ENCODE measurements around the gene CD226.
"Not testable (repeated sequence)": the region's sequence is repeated elsewhere in the genome, so short reads cannot be mapped to it uniquely, and the experiment has no call there.

The CD226 gene

DNA sequence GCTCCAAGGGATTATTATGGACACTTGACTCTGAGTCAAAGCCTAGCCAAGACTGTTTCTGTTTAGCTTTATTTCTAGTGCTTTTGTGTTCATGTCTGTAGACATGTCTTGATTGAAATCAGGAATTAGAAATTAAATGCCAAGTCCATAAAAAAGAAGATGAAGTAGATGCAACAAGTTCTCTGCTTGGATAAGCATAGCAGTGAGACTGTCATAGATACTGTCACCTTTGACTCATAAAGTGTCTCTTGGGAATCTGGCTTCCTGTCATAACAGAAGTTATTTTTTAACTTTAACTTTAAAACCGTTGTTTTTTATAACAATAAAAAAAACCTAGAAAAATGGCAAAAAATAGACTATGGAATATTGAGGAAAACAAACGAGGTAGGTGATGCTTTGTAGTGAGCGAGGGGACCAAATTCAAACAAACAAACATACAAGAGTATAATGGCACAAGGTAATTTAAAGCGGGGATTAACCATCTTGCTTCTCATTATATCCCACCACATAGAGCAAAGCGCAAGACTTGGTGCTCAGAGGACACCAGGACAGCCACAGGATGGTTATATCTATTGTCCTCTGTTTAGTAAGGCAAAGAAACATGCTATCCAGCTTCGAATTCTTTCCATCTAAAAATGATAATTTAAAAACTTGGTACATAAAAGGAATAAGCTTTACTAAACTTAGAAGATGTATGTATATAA is 64.6 kb downstream of the CD226 start:
- no peaks in the 10 kb centered on the region for H3K9me3 ChIP-seq (ENCODE audit: control insufficient read depth in 1 of 2, low read length in 2 of 2)
- H3K4me3 ChIP-seq (ENCODE audit: low read depth in 1 of 2, low read length in 2 of 2): no peak overlapping the region
- H3K27ac ChIP-seq (ENCODE audit: low read length): no peak overlapping the region
- H3K36me3 ChIP-seq (ENCODE audit: control insufficient read depth in 1 of 2, insufficient read depth in 2 of 2, low read length in 2 of 2): no peaks in the 10 kb centered on the region
- H3K27me3 ChIP-seq (ENCODE audit: low read depth, low read length): no peaks in the 10 kb centered on the region
- H3K4me1 ChIP-seq (ENCODE audit: control insufficient read depth in 1 of 2, insufficient read depth in 2 of 2, low read length in 2 of 2): peaks cover 0 to 4% of the 10 kb centered on the region in 2 donors

DNA sequence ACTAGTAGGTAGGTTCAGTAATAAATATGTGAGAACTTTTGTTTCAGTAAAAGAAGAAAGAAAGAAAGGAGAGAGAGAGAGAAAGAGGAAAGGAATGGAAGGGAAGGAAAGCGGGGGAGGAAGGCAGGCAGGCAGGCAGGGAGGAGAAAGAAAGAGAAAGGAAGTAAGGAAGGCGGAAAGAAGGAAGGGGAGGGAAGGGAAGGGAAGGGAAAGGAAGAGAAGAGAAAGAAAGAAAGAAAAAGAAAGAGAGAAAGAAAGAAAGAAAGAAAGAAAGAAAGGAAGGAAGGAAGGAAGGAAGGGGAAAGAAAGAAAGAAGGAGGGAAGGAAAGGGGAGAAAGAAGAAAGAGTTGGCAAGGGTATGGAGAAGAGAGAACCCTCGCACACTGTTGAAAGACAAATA is 67.6 kb downstream of the CD226 start:
- H3K36me3 ChIP-seq (ENCODE audit: control insufficient read depth in 1 of 2, insufficient read depth in 2 of 2, low read length in 2 of 2): no peaks in the 10 kb centered on the region
- peaks cover 0 to 4% of the 10 kb centered on the region in 2 donors for H3K4me1 ChIP-seq (ENCODE audit: control insufficient read depth in 1 of 2, insufficient read depth in 2 of 2, low read length in 2 of 2)
- no peak overlapping the region for H3K4me3 ChIP-seq (ENCODE audit: low read depth in 1 of 2, low read length in 2 of 2)
- H3K27ac ChIP-seq (ENCODE audit: low read length): no peak overlapping the region
- no peaks in the 10 kb centered on the region for H3K9me3 ChIP-seq (ENCODE audit: control insufficient read depth in 1 of 2, low read length in 2 of 2)
- no peaks in the 10 kb centered on the region for H3K27me3 ChIP-seq (ENCODE audit: low read depth, low read length)

DNA sequence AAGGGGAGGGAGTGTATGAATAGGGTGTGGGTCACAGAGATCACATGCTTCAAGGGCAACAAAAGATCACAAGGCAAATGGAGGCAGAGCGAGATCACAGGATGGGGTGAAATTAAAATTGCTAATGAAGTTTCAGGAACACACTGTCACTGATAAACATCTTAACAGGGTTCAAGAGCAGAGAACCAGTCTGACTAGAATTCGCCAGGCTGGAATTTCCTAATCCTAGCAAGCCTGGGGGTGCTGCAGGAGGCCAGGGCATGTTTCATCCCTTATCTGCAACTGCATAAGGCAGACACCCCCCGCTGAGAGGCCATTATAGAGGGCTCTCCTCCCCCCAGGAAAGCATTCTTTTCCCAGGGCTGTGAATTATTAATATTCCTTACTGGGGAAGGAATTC is 68.6 kb downstream of the CD226 start:
- H3K9me3 ChIP-seq (ENCODE audit: control insufficient read depth in 1 of 2, low read length in 2 of 2); H3K36me3 ChIP-seq (ENCODE audit: control insufficient read depth in 1 of 2, insufficient read depth in 2 of 2, low read length in 2 of 2); H3K27me3 ChIP-seq (ENCODE audit: low read depth, low read length); H3K27ac ChIP-seq (ENCODE audit: low read length); H3K4me3 ChIP-seq (ENCODE audit: low read depth in 1 of 2, low read length in 2 of 2); H3K4me1 ChIP-seq (ENCODE audit: control insufficient read depth in 1 of 2, insufficient read depth in 2 of 2, low read length in 2 of 2): not testable (repeated sequence)

DNA sequence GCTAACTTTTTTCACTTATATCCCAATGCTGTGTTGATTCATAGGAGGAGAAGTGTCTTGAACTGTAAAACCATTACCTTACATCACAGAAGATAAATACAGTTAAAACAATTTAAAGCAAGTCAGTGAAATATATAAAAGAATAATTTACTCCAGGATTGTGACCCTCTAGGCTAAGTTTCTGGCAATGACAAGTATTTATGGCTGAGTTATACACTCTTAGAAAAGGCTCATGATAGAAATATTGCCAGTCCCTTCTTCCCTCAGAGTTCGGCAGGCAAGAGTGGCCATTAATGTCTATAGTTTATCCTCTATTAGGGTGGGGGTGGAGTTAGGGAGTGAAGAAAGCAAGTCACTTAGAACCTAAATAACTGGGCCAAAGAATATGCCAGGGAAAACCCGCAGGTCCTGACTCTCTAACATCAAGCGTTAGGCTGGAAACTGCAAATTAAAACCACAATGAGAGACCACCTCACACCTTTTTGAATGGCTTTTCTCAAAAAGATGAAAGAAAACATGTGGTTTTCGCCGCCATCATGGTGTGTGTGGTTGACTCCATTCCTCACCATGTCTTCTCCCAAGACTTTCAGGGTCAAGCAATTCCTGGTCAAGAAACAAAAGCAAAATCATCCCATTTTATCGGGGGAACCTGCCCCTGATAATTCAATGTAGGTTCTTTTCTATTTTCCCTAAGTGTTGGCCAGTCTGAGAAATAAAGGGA is 69.3 kb downstream of the CD226 start:
- no peak overlapping the region for H3K4me3 ChIP-seq (ENCODE audit: low read depth in 1 of 2, low read length in 2 of 2)
- H3K36me3 ChIP-seq (ENCODE audit: control insufficient read depth in 1 of 2, insufficient read depth in 2 of 2, low read length in 2 of 2): no peaks in the 10 kb centered on the region
- no peaks in the 10 kb centered on the region for H3K4me1 ChIP-seq (ENCODE audit: control insufficient read depth in 1 of 2, insufficient read depth in 2 of 2, low read length in 2 of 2)
- no peaks in the 10 kb centered on the region for H3K27me3 ChIP-seq (ENCODE audit: low read depth, low read length)
- no peak overlapping the region for H3K27ac ChIP-seq (ENCODE audit: low read length)
- no peaks in the 10 kb centered on the region for H3K9me3 ChIP-seq (ENCODE audit: control insufficient read depth in 1 of 2, low read length in 2 of 2)

- no peak overlapping the region for H3K27ac ChIP-seq (ENCODE audit: low read length)
- H3K27me3 ChIP-seq (ENCODE audit: low read depth, low read length): no peaks in the 10 kb centered on the region
- no peaks in the 10 kb centered on the region for H3K36me3 ChIP-seq (ENCODE audit: control insufficient read depth in 1 of 2, insufficient read depth in 2 of 2, low read length in 2 of 2)
- no peaks in the 10 kb centered on the region for H3K9me3 ChIP-seq (ENCODE audit: control insufficient read depth in 1 of 2, low read length in 2 of 2)
- no peaks in the 10 kb centered on the region for H3K4me1 ChIP-seq (ENCODE audit: control insufficient read depth in 1 of 2, insufficient read depth in 2 of 2, low read length in 2 of 2)
- no peak overlapping the region for H3K4me3 ChIP-seq (ENCODE audit: low read depth in 1 of 2, low read length in 2 of 2)
These were observed 71.2 kb downstream of the CD226 start for GRCh38 chr18:69876490-69876889.

DNA sequence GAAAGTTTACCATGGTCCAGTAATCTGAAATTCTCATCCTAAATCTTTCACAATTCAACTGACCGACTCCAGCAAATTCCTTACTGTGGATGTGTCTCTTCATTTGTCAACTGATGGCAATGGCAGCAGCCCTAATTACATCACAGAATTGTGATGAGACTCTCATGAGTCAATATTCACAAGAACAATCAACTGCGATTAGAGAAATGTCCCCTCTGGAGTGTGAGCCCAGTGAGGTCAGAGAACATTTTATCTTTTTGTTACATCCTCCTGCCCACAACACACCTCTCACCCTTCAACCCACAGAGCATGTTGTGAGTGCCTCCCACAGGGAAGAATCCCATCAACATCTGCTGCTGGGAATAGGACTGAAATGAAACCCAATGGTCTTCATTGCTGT is 73.6 kb downstream of the CD226 start:
- no peak overlapping the region for H3K27ac ChIP-seq (ENCODE audit: low read length)

GRCh38 chr18:69872661-69873060 is 75.0 kb downstream of the CD226 start:
- H3K9me3 ChIP-seq (ENCODE audit: control insufficient read depth in 1 of 2, low read length in 2 of 2): no peaks in the 10 kb centered on the region
- no peak overlapping the region for H3K4me3 ChIP-seq (ENCODE audit: low read depth in 1 of 2, low read length in 2 of 2)
- no peak overlapping the region for H3K27ac ChIP-seq (ENCODE audit: low read length)
- H3K27me3 ChIP-seq (ENCODE audit: low read depth, low read length): no peaks in the 10 kb centered on the region
- no peaks in the 10 kb centered on the region for H3K4me1 ChIP-seq (ENCODE audit: control insufficient read depth in 1 of 2, insufficient read depth in 2 of 2, low read length in 2 of 2)
- no peaks in the 10 kb centered on the region for H3K36me3 ChIP-seq (ENCODE audit: control insufficient read depth in 1 of 2, insufficient read depth in 2 of 2, low read length in 2 of 2)

More for the DNA sequence above, 73.6 kb downstream of the CD226 start:
- no peaks in the 10 kb centered on the region for H3K4me1 ChIP-seq (ENCODE audit: control insufficient read depth in 1 of 2, insufficient read depth in 2 of 2, low read length in 2 of 2)
- no peaks in the 10 kb centered on the region for H3K9me3 ChIP-seq (ENCODE audit: control insufficient read depth in 1 of 2, low read length in 2 of 2)
- H3K27me3 ChIP-seq (ENCODE audit: low read depth, low read length): no peaks in the 10 kb centered on the region
- no peak overlapping the region for H3K4me3 ChIP-seq (ENCODE audit: low read depth in 1 of 2, low read length in 2 of 2)
- no peaks in the 10 kb centered on the region for H3K36me3 ChIP-seq (ENCODE audit: control insufficient read depth in 1 of 2, insufficient read depth in 2 of 2, low read length in 2 of 2)

- Histone ChIP-seq H3K36me3 (ENCODE audit: control insufficient read depth in 1 of 2, insufficient read depth in 2 of 2, low read length in 2 of 2) (no peaks in the 10 kb centered on the region), H3K27me3 (ENCODE audit: low read depth, low read length) (no peaks in the 10 kb centered on the region), H3K4me3 (ENCODE audit: low read depth in 1 of 2, low read length in 2 of 2) (no peak overlapping the region), H3K9me3 (ENCODE audit: control insufficient read depth in 1 of 2, low read length in 2 of 2) (no peaks in the 10 kb centered on the region), H3K4me1 (ENCODE audit: control insufficient read depth in 1 of 2, insufficient read depth in 2 of 2, low read length in 2 of 2) (no peaks in the 10 kb centered on the region), H3K27ac (ENCODE audit: low read length) (no peak overlapping the region)
These were observed 76.3 kb downstream of the CD226 start for GRCh38 chr18:69871363-69871762.

GRCh38 chr18:69870736-69871135 is 76.9 kb downstream of the CD226 start:
- Histone ChIP-seq H3K4me3 (ENCODE audit: low read depth in 1 of 2, low read length in 2 of 2) (no peak overlapping the region), H3K36me3 (ENCODE audit: control insufficient read depth in 1 of 2, insufficient read depth in 2 of 2, low read length in 2 of 2) (no peaks in the 10 kb centered on the region), H3K9me3 (ENCODE audit: control insufficient read depth in 1 of 2, low read length in 2 of 2) (no peaks in the 10 kb centered on the region), H3K27me3 (ENCODE audit: low read depth, low read length) (no peaks in the 10 kb centered on the region), H3K4me1 (ENCODE audit: control insufficient read depth in 1 of 2, insufficient read depth in 2 of 2, low read length in 2 of 2) (no peaks in the 10 kb centered on the region), H3K27ac (ENCODE audit: low read length) (no peak overlapping the region)

DNA sequence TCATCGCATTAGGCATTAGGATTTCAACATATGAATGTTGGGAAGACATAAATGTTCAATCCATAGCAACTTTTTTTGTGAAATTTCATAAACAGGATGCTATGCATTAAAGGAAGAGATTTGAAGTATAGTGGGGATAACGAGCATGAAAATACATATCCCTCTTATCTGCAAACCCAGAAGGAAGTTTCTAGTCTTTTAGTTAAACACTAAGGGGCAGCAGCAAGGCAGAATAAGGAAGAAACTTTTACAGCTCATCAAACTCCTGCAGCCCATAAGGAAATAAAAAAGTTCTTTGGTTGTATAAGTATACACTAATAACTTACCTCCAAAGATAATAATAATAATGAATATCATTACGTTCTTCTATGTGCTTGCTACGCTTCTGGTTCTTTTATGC is 81.5 kb downstream of the CD226 start:
- no peaks in the 10 kb centered on the region for H3K4me1 ChIP-seq (ENCODE audit: control insufficient read depth in 1 of 2, insufficient read depth in 2 of 2, low read length in 2 of 2)
- H3K27ac ChIP-seq (ENCODE audit: low read length): no peak overlapping the region
- H3K27me3 ChIP-seq (ENCODE audit: low read depth, low read length): no peaks in the 10 kb centered on the region
- no peaks in the 10 kb centered on the region for H3K9me3 ChIP-seq (ENCODE audit: control insufficient read depth in 1 of 2, low read length in 2 of 2)
- H3K36me3 ChIP-seq (ENCODE audit: control insufficient read depth in 1 of 2, insufficient read depth in 2 of 2, low read length in 2 of 2): no peaks in the 10 kb centered on the region
- H3K4me3 ChIP-seq (ENCODE audit: low read depth in 1 of 2, low read length in 2 of 2): no peak overlapping the region

DNA sequence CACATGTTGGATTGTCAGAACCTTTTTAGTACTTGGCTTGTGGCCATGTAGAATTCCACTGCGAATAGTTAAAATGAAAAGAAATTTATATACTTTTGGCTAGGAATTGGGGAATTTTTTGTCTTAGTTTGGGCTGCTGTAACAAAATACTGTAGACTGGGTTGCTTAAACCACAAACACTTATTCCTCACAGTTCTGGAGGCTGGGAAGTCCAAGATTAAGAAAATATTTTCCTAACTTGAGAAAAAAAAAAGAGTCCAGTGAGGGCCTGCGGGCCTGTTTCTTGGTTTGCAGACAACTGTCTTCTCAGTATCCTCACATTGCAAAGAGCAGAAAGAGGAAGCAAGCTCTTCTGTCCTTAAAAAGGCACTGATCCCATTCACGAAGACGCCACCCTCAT is 81.9 kb downstream of the CD226 start:
- no peaks in the 10 kb centered on the region for H3K9me3 ChIP-seq (ENCODE audit: control insufficient read depth in 1 of 2, low read length in 2 of 2)
- no peaks in the 10 kb centered on the region for H3K27me3 ChIP-seq (ENCODE audit: low read depth, low read length)
- no peaks in the 10 kb centered on the region for H3K36me3 ChIP-seq (ENCODE audit: control insufficient read depth in 1 of 2, insufficient read depth in 2 of 2, low read length in 2 of 2)
- no peak overlapping the region for H3K27ac ChIP-seq (ENCODE audit: low read length)
- H3K4me3 ChIP-seq (ENCODE audit: low read depth in 1 of 2, low read length in 2 of 2): no peak overlapping the region
- H3K4me1 ChIP-seq (ENCODE audit: control insufficient read depth in 1 of 2, insufficient read depth in 2 of 2, low read length in 2 of 2): no peaks in the 10 kb centered on the region

DNA sequence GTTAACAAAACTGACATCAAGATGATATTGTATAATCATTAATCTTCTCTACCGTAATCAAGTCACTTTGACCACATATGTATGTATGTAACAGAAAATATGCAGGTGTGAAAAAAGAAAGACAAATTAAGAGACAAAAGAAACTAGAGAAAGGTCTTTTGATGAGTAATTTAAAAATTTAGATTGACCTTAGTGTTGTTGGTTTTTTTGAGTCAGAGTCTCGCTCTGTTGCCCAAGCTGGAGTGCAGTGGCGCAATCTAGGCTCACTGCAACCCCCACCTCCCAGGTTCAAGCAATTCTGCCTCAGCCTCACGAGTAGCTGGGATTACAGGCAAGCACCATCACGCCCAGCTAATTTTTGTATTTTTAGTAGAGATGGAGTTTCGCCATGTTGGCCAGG is 82.9 kb downstream of the CD226 start:
- not testable (repeated sequence) for H3K4me3 ChIP-seq (ENCODE audit: low read depth in 1 of 2, low read length in 2 of 2); H3K36me3 ChIP-seq (ENCODE audit: control insufficient read depth in 1 of 2, insufficient read depth in 2 of 2, low read length in 2 of 2)

More for the DNA sequence above, 82.9 kb downstream of the CD226 start:
- not testable (repeated sequence) for H3K27ac ChIP-seq (ENCODE audit: low read length); H3K9me3 ChIP-seq (ENCODE audit: control insufficient read depth in 1 of 2, low read length in 2 of 2); H3K27me3 ChIP-seq (ENCODE audit: low read depth, low read length); H3K4me1 ChIP-seq (ENCODE audit: control insufficient read depth in 1 of 2, insufficient read depth in 2 of 2, low read length in 2 of 2)
